Measurements from ENCODE around the gene PDE7B. TPM values are rescaled to one million over a fixed set of nuclear protein-coding genes. Genes with fewer than 3 reads are reported as not detected.

PDE7B gene
- total RNA-seq, 1 donor: 1.7 TPM

DNA sequence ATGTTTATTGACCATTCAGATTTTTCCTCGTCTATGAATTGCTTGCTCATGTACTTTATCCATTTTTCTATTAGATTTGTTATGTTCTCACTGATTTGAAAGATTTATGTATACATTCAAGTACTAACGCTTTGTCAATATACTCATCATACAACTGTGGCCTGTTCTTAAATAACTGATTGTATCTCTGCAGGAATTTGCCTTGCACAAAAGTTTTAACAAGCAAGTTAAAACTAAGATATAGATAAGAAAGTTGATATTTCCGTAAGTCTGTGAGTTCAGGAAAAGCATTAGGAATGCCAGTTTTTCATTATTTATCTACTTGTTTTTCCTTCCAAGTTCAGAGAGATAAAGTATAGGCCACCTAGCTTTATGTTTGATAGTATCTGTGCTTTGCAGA, 95.2 kb downstream of the PDE7B start:
- DNase-seq (ENCODE audit: low read depth): peak; percentile 33
- H3K4me3 ChIP-seq (ENCODE audit: low read depth, low read length): no peak overlapping the region
- TF ChIP-seq, protein P1, sequence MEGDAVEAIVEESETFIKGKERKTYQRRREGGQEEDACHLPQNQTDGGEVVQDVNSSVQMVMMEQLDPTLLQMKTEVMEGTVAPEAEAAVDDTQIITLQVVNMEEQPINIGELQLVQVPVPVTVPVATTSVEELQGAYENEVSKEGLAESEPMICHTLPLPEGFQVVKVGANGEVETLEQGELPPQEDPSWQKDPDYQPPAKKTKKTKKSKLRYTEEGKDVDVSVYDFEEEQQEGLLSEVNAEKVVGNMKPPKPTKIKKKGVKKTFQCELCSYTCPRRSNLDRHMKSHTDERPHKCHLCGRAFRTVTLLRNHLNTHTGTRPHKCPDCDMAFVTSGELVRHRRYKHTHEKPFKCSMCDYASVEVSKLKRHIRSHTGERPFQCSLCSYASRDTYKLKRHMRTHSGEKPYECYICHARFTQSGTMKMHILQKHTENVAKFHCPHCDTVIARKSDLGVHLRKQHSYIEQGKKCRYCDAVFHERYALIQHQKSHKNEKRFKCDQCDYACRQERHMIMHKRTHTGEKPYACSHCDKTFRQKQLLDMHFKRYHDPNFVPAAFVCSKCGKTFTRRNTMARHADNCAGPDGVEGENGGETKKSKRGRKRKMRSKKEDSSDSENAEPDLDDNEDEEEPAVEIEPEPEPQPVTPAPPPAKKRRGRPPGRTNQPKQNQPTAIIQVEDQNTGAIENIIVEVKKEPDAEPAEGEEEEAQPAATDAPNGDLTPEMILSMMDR (IDR thresholded peaks at IDR 0.05; ENCODE audit: insufficient read depth, low read depth, low read length): no peak

DNA sequence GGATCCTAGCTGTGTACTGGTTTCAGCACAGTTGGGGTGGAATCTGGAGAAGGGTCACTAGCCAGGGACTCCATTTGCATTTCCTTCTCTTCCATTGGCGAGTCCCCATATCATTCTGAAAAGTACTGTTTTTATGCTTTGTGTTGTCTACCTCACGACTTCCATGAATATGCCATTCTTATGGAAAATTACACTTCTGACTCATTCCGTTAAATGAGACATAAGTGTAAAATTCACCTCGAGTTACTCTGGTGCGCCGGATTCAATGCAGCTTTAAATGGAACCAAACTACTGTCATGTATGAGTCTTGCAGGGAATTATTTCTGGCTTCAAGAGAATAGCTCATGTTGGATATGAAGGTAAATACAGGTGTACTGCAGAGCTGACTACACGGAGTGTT, 99.2 kb downstream of the PDE7B start:
- no peak overlapping the region for H3K4me3 ChIP-seq (ENCODE audit: low read depth, low read length)
- TF ChIP-seq, protein P1 (IDR thresholded peaks at IDR 0.05; ENCODE audit: insufficient read depth, low read depth, low read length): no peak
- DNase-seq (ENCODE audit: low read depth): no peak

DNA sequence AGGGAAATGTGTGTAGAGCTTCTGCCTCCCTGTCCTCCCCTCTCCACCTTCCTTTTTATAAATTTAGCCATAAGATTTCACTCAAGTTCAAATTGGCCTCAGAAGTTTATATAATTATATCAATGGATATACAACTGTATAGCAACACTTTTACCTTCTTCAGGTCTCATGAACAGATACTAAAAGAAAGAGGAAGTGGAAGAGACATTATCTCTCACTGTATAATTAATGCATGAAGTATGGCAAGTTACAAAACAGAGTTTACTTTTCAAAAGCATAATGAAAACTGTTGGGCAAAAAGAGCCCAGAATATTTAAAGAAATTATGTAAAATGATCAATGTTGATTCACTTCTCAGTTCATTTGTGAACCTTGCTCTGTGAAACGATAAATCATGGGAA, 99.7 kb downstream of the PDE7B start:
- TF ChIP-seq, protein P1 (IDR thresholded peaks at IDR 0.05; ENCODE audit: insufficient read depth, low read depth, low read length): no peak
- H3K4me3 ChIP-seq (ENCODE audit: low read depth, low read length): no peak overlapping the region
- no peak for DNase-seq (ENCODE audit: low read depth)

DNA sequence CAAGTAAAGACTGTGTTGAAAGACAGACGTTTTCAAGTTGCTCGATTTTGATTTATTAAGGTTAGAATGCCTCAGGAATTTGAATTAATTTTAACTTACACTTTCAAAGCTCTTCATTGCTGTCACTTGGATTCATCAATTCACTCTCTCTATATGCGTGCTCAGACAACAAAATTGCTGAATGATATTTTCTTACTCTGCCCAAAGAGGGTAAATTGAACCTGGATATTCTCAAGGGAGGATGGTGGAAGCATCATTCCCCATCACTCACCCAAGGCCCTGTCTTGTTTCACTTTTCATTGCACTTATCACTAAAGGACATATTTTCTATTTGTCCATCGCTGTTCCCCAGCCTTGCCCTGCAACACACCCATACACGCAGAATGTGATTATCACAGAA, 102.3 kb downstream of the PDE7B start:
- H3K4me3 ChIP-seq (ENCODE audit: low read depth, low read length): no peak overlapping the region
- TF ChIP-seq, protein P1 (IDR thresholded peaks at IDR 0.05; ENCODE audit: insufficient read depth, low read depth, low read length): no peak
- DNase-seq (ENCODE audit: low read depth): no peak

DNA sequence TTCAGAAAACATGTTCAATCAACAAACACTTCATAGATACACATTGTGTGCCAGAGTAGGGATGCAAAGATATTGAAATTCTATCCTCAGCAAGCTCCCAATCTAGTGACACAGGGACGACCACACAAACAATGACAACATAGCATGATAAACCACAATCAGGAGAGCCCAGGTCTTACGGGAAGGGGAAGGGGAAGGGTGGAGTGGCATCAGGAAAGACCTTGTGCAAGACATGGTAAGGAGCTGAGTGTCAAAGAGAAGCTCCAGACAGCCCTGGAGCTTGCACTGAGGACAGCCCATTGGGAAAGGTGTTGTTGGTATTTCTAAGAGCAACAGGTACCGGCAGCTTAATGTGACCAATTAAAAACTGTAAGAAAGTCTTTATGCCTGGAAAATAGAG, 103.6 kb downstream of the PDE7B start:
- TF ChIP-seq, protein P1 (IDR thresholded peaks at IDR 0.05; ENCODE audit: insufficient read depth, low read depth, low read length): no peak
- H3K4me3 ChIP-seq (ENCODE audit: low read depth, low read length): no peak overlapping the region
- DNase-seq (ENCODE audit: low read depth): no peak

DNA sequence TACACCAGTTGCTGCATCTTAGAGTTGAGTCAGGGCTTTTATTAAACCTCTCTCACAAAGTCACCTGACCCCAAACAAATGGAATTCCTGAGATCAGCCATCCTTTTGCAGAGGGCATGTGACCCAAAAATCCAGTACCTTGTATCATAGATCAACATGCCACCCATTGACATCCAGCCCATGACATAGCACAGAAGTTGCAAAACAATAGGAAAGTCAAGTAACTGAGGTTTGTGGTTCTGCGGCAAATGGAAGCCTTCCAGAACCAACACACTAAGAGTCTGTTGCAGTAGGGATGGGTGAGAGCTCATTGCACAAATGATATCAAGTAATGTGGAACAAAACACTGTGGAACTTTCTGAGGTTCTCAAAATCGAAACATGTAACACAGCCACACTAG, 111.2 kb downstream of the PDE7B start:
- H3K4me3 ChIP-seq (ENCODE audit: low read depth, low read length): no peak overlapping the region
- TF ChIP-seq, protein P1 (IDR thresholded peaks at IDR 0.05; ENCODE audit: insufficient read depth, low read depth, low read length): no peak
- peak; percentile 18 for DNase-seq (ENCODE audit: low read depth)

DNA sequence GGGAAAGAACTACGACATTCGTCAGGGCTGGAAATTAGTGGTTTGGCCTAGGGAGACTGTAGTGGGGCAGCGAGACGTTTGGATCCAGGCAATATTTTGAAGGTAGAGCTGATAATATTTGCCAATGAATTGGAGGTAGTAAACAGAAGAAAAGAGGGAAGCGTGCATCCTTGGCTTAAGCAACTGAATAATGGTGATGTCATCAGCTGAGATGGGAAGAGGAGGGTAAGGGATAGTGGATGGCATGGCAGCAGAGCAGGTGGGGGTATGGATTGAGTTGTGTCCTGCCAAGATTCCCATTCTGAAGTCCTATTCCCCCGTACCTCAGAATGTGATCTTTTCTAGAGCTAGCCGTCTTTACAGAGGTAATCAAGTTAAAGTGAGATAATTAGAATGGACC, 119.2 kb downstream of the PDE7B start:
- no peak for DNase-seq (ENCODE audit: low read depth)
- H3K4me3 ChIP-seq (ENCODE audit: low read depth, low read length): no peak overlapping the region
- TF ChIP-seq, protein P1 (IDR thresholded peaks at IDR 0.05; ENCODE audit: insufficient read depth, low read depth, low read length): no peak

Measured in fibroblast of villous mesenchyme (primary cell).